OCI-LY1 (cell line): Measurements from ENCODE around the gene BLID.

Experiments used
- H2AFZ ChIP-seq: fragments of 200-600 bp; sonication (generic), shearing (Covaris generic); 2 replicates; pipeline ENCODE4 v1.6.0; 2014; ENCODE audit warnings: antibody characterized with exemption, mild to moderate bottlenecking, low read length
- H3F3A ChIP-seq: fragments of 200-600 bp; sonication (generic), shearing (Covaris generic); 2 replicates; pipeline ENCODE4 v1.6.0; 2014; ENCODE audit warnings: mild to moderate bottlenecking, antibody characterized with exemption, low read length, moderate library complexity; ENCODE audit not compliant: insufficient read depth
- H3K27ac ChIP-seq: fragments of 200-600 bp; sonication (generic); 2 replicates; pipeline ENCODE4 v1.5.1; 2014; ENCODE audit warnings: low read length, mixed run types, mild to moderate bottlenecking, low read depth; ENCODE audit not compliant: poor library complexity, severe bottlenecking
- H3K27me3 ChIP-seq: fragments of 200-600 bp; sonication (generic); 2 replicates; pipeline ENCODE4 v1.6.0; 2014; ENCODE audit warnings: antibody characterized with exemption, mild to moderate bottlenecking, low read length, moderate library complexity; ENCODE audit not compliant: insufficient read depth
- H3K36me3 ChIP-seq: fragments of 200-600 bp; sonication (generic); 2 replicates; pipeline ENCODE4 v1.6.1; 2014; ENCODE audit warnings: mild to moderate bottlenecking, antibody characterized with exemption, low read length, moderate library complexity, mixed read lengths; ENCODE audit not compliant: insufficient read depth
- H3K4me1 ChIP-seq: fragments of 200-600 bp; sonication (generic); 2 replicates; pipeline ENCODE4 v1.5.1; 2014; ENCODE audit warnings: mild to moderate bottlenecking, low read length, moderate library complexity; ENCODE audit not compliant: insufficient read depth, severe bottlenecking
- H3K4me2 ChIP-seq: fragments of 200-600 bp; sonication (generic), shearing (Covaris generic); 2 replicates; pipeline ENCODE4 v1.6.1; 2014; ENCODE audit warnings: low read length
- H3K4me3 ChIP-seq: fragments of 200-600 bp; sonication (generic); 2 replicates; pipeline ENCODE4 v1.5.1; 2014; ENCODE audit warnings: low read length, low read depth, mild to moderate bottlenecking, mixed read lengths; ENCODE audit not compliant: poor library complexity, severe bottlenecking
- H3K79me2 ChIP-seq: fragments of 200-600 bp; shearing (Covaris generic); 2 replicates; pipeline ENCODE4 v1.6.1; 2016; ENCODE audit warnings: mixed run types, low read length, mixed read lengths; ENCODE audit not compliant: insufficient read depth
- H3K9ac ChIP-seq: fragments of 200-600 bp; sonication (generic), shearing (Covaris generic); 2 replicates; pipeline ENCODE4 v1.6.1; 2014; ENCODE audit warnings: mild to moderate bottlenecking, low read length, mixed read lengths
- H3K9me2 ChIP-seq: fragments of 200-600 bp; sonication (generic), shearing (Covaris generic); 2 replicates; pipeline ENCODE4 v1.6.1; 2014; ENCODE audit warnings: low read depth, mild to moderate bottlenecking, low read length, mixed read lengths
- H3K9me3 ChIP-seq: fragments of 200-600 bp; shearing (Covaris generic); 2 replicates; pipeline ENCODE4 v1.6.1; 2014; ENCODE audit warnings: low read length, mixed read lengths
- H4K20me1 ChIP-seq: fragments of 200-600 bp; sonication (generic), shearing (Covaris generic); 2 replicates; pipeline ENCODE4 v1.6.0; 2016; ENCODE audit warnings: mild to moderate bottlenecking, low read length; ENCODE audit not compliant: insufficient read depth
- CTCF ChIP-seq: fragments of 200-600 bp; sonication (generic), shearing (Covaris generic); IDR thresholded peaks from 2 replicates; pipeline ENCODE4 v1.5.1; 2017; ENCODE audit warnings: mild to moderate bottlenecking, antibody characterized with exemption, low read length, moderate library complexity, mixed read lengths
- EZH2 ChIP-seq: fragments of 200-600 bp; sonication (generic), shearing (Covaris generic); IDR thresholded peaks from 2 replicates; pipeline ENCODE4 v1.8.0; 2017; ENCODE audit warnings: borderline replicate concordance, mixed run types, mild to moderate bottlenecking, antibody characterized with exemption, low read length, moderate library complexity, mixed read lengths

The BLID gene

GRCh38 chr11:122123263-122123929 is 7.4 kb upstream of the BLID start:
- no peaks in the 10 kb centered on the region for H3K9me2 ChIP-seq
- H3K4me1 ChIP-seq: no peaks in the 10 kb centered on the region
- H3K4me2 ChIP-seq: no peak overlapping the region
- H3K36me3 ChIP-seq: no peaks in the 10 kb centered on the region
- H3K9ac ChIP-seq: no peak overlapping the region
- H3K9me3 ChIP-seq: no peaks in the 10 kb centered on the region
- no peak overlapping the region for H3K27ac ChIP-seq
- H3K79me2 ChIP-seq: no peaks in the 10 kb centered on the region
- no peak overlapping the region for H2AFZ ChIP-seq
- no peak overlapping the region for H3K4me3 ChIP-seq
- TF ChIP-seq EZH2 (no peak), CTCF (no peak)
- H3F3A ChIP-seq: no peaks in the 10 kb centered on the region
- no peaks in the 10 kb centered on the region for H3K27me3 ChIP-seq
- H4K20me1 ChIP-seq: no peaks in the 10 kb centered on the region

GRCh38 chr11:122122179-122122578 is 6.2 kb upstream of the BLID start:
- Histone ChIP-seq H3F3A (no peaks in the 10 kb centered on the region), H3K27ac (no peak overlapping the region), H3K9ac (no peak overlapping the region), H3K4me3 (no peak overlapping the region), H3K36me3 (no peaks in the 10 kb centered on the region), H2AFZ (no peak overlapping the region), H3K79me2 (no peaks in the 10 kb centered on the region), H3K27me3 (no peaks in the 10 kb centered on the region), H3K9me2 (no peaks in the 10 kb centered on the region), H3K4me1 (no peaks in the 10 kb centered on the region), H3K4me2 (no peak overlapping the region), H3K9me3 (no peaks in the 10 kb centered on the region), H4K20me1 (no peaks in the 10 kb centered on the region)
- no peak for TF ChIP-seq EZH2
- TF ChIP-seq CTCF: no peak

- H3K9me2 ChIP-seq: no peaks in the 10 kb centered on the region
- no peak overlapping the region for H3K9ac ChIP-seq
- H4K20me1 ChIP-seq: no peaks in the 10 kb centered on the region
- TF ChIP-seq EZH2 (no peak), CTCF (no peak)
- H3K4me3 ChIP-seq: no peak overlapping the region
- H3K4me1 ChIP-seq: no peaks in the 10 kb centered on the region
- H3K79me2 ChIP-seq: no peaks in the 10 kb centered on the region
- no peaks in the 10 kb centered on the region for H3K27me3 ChIP-seq
- H3K36me3 ChIP-seq: no peaks in the 10 kb centered on the region
- no peaks in the 10 kb centered on the region for H3K9me3 ChIP-seq
- no peak overlapping the region for H2AFZ ChIP-seq
- H3K4me2 ChIP-seq: no peak overlapping the region
- no peak overlapping the region for H3K27ac ChIP-seq
- H3F3A ChIP-seq: no peaks in the 10 kb centered on the region
Measured at GRCh38 chr11:122120096-122120495, 4.1 kb upstream of the BLID start.
